Mesothelial cell of epicardium (in vitro differentiated cells): ENCODE results near the gene BMPER. TPM values are rescaled to one million over a fixed set of nuclear protein-coding genes. Genes with fewer than 3 reads are reported as not detected.

Experiments used
- DNase-seq, 2 experiments: peaks; one replicate each; pipeline ENCODE4 v3.0.0; 2021; ENCODE audit warnings: low spot score in 2 of 2; ENCODE audit not compliant: unreplicated experiment in 2 of 2
- H3K27ac Mint-ChIP-seq: 2 replicates; pipeline ENCODE4 v1.8.0; 2021; ENCODE audit warnings: mixed read lengths
- H3K27me3 Mint-ChIP-seq: 2 replicates; pipeline ENCODE4 v1.8.0; 2021; ENCODE audit warnings: low read depth, mixed read lengths
- H3K36me3 Mint-ChIP-seq: 2 replicates; pipeline ENCODE4 v1.8.0; 2021; ENCODE audit warnings: mixed read lengths
- H3K4me1 Mint-ChIP-seq: 2 replicates; pipeline ENCODE4 v1.8.0; 2021; ENCODE audit warnings: mixed read lengths
- H3K4me3 Mint-ChIP-seq: 2 replicates; pipeline ENCODE4 v1.8.0; 2021; ENCODE audit warnings: mild to moderate bottlenecking, moderate library complexity, mixed read lengths
- H3K9me3 Mint-ChIP-seq: 2 replicates; pipeline ENCODE4 v1.8.0; 2021; ENCODE audit warnings: mixed read lengths
- CTCF ChIP-seq: fragments of 200-600 bp; sonication (generic); IDR thresholded peaks from one replicate; pipeline ENCODE4 v1.5.0; 2021; ENCODE audit warnings: antibody characterized with exemption; ENCODE audit not compliant: unreplicated experiment
- total RNA-seq: library from RNA; stranded (reverse); gene quantifications from 3 replicates; pipeline ENCODE4 v1.2.1, GENCODE V29; 2021

BMPER gene
- total RNA-seq, 1 donor from 2014 or later = 1.7 TPM

DNA sequence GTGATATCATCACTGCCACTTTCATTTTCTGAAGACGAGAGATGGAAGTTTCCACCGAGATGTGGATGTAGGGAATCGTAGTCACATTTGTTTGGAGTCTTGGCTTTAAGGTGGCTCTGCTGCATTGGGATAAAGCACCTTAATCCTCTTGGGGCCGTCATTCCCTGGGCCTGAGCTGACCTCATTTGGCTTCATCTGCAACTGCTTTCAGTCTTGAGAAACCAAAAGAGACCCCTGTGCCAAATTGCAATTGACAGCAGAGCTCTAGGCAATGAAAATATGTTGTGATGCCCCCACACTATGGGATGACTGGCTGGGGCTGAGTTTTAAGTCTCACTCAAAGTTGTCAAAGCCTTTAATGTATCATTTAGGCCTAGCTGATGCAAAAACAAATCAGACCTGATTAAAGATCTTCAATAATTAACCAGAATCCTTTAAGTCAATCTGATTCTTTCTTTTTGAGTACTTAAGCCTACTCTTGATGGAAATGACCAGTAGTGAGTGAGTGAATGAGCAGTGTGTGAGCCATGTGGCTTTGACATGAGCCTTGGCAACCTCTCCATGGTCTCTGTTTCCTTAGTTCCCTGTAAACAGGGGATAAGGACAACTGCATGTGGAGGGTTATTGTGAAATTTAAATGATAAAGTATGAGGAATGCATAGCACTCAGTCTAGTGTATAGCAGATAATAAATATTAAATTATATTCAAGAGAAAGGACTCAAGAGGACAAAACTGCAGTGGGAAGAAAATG is 155.0 kb downstream of the BMPER start:
- peaks cover 7% of the 10 kb centered on the region for H3K4me1 Mint-ChIP-seq
- H3K9me3 Mint-ChIP-seq = no peaks in the 10 kb centered on the region
- H3K36me3 Mint-ChIP-seq = no peaks in the 10 kb centered on the region
- H3K27me3 Mint-ChIP-seq = peaks cover 6% of the 10 kb centered on the region
- no peak overlapping the region for H3K4me3 Mint-ChIP-seq
- no peak for TF ChIP-seq CTCF
- DNase-seq = no peak
- no peak overlapping the region for H3K27ac Mint-ChIP-seq

- Mint-ChIP-seq H3K9me3 (no peaks in the 10 kb centered on the region), H3K27me3 (peaks cover 6% of the 10 kb centered on the region), H3K36me3 (no peaks in the 10 kb centered on the region), H3K4me3 (no peak overlapping the region), H3K27ac (no peak overlapping the region), H3K4me1 (peaks cover 7% of the 10 kb centered on the region)
- TF ChIP-seq CTCF = no peak
- no peak for DNase-seq
Observed at GRCh38 chr7:34061149-34061548, 155.8 kb downstream of the BMPER start.

DNA sequence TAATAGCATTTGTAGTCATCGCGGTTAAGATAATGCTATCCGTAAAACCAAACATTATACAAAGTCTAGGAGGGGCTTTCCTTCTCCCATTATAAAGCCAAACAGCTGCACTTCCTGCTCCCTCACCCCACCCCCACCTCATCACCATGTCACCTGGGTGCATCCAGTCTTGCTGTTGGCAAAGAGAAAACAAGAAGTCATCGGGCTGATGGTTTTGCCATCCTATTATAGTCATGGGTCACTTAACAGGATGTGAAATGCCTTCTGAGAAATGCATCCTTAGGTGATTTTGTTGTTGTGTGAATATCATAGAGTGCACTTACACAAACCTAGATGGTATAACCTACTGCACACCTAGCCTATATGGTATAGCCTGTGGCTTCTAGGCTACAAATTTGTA is 157.0 kb downstream of the BMPER start:
- no peaks in the 10 kb centered on the region for H3K9me3 Mint-ChIP-seq
- H3K4me1 Mint-ChIP-seq = peaks cover 7% of the 10 kb centered on the region
- peaks cover 5% of the 10 kb centered on the region for H3K27me3 Mint-ChIP-seq
- H3K4me3 Mint-ChIP-seq = no peak overlapping the region
- TF ChIP-seq CTCF = no peak
- no peak overlapping the region for H3K27ac Mint-ChIP-seq
- H3K36me3 Mint-ChIP-seq = no peaks in the 10 kb centered on the region
- DNase-seq = no peak

GRCh38 chr7:34062826-34063225 is 157.5 kb downstream of the BMPER start:
- Mint-ChIP-seq H3K36me3 (no peaks in the 10 kb centered on the region), H3K9me3 (no peaks in the 10 kb centered on the region), H3K27ac (no peak overlapping the region), H3K4me1 (peaks cover 7% of the 10 kb centered on the region), H3K27me3 (peaks cover 4% of the 10 kb centered on the region), H3K4me3 (no peak overlapping the region)
- TF ChIP-seq CTCF = no peak
- no peak for DNase-seq

DNA sequence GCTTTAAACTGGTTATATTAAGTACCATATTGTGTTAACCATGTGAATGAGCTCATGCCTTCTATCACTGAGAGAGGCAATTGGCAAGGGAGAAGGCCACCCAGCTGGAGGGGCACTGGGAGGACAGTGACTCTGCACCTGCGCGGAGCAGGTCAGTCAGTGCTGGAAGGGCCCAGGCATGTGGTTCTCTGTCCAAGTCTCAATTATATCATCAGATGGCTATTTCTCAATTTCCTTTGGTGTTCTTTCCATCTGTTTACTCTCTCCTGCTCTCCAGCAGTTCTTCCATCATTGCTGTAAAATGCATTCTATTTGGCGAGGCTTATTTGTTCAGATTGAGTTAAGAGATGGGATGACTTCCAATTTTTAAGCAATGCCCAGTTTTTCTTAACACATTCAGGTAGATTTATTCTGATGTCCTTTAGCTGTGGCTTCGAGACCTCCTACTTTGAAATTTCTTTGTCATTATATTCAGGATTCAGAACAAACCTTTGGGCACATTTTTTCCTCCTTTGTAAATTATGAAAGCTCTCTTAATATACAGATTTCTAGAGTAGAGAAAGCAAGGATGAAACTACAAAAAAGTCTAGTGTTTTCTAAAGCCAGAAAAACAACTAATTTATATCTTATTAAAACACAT is 159.3 kb downstream of the BMPER start:
- TF ChIP-seq CTCF = no peak
- Mint-ChIP-seq H3K9me3 (peaks cover 3% of the 10 kb centered on the region), H3K4me3 (no peak overlapping the region), H3K27me3 (no peaks in the 10 kb centered on the region), H3K27ac (no peak overlapping the region), H3K4me1 (peaks cover 5% of the 10 kb centered on the region), H3K36me3 (no peaks in the 10 kb centered on the region)
- DNase-seq = no peak
